ENCODE results near the gene P2RY6.

The P2RY6 gene

DNA sequence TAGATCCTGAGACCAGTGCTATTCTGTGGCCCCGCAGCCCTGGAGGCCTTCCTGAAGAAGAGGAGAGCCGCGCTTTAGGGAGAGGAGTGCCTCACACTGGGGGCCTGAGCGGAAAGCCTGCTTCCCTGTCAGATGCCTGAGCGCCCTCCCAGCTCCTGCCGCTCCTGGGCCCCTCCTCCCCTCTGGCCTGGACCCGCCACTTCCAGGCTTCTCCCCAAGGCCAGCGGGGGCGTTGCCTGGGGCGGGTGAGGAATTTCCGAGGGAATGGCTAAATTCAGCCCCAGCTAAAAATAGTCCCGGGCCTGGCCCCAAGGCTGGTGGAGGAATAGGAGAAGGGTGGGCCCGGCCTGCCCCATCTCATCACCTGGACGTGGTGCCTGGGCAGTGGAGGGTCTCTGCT is 51.3 kb downstream of the P2RY6 start:
- no peaks in the 10 kb centered on the region for H3K36me3 Mint-ChIP-seq
- H3K9me3 Mint-ChIP-seq: no peaks in the 10 kb centered on the region
- DNase-seq (ENCODE audit: low spot score in 2 of 2): no peak
- no peaks in the 10 kb centered on the region for H3K27me3 Mint-ChIP-seq
- peaks cover 14% of the 10 kb centered on the region for H3K4me1 Mint-ChIP-seq
- peak overlapping the region; percentile 64 for H3K27ac Mint-ChIP-seq
- no peak overlapping the region for H3K4me3 Mint-ChIP-seq
- no peak for ATAC-seq (ENCODE audit: low read depth)

DNA sequence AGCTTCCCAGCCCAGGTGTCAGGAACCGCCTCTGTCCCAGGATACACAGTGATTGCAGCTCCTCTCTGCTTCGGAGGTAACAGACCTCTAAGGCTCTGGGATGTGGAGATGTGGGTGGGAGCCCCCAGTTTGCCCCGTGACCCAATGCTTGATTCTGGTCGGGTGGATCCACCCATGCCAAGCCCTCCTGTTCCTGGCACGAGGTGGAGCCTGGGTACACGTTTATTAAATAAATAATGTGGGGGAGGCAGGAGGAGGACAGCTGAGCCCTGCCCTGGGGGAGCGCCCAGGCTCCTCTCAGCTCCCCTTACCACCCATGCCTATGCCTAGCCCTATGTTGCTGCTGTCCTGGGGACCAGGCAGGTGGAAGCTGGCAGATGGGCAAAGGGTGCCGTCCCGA is 52.0 kb downstream of the P2RY6 start:
- no peaks in the 10 kb centered on the region for H3K36me3 Mint-ChIP-seq
- DNase-seq (ENCODE audit: low spot score in 2 of 2) (no peak), ATAC-seq (ENCODE audit: low read depth) (no peak)
- peaks cover 14% of the 10 kb centered on the region for H3K4me1 Mint-ChIP-seq
- H3K27me3 Mint-ChIP-seq: no peaks in the 10 kb centered on the region
- no peaks in the 10 kb centered on the region for H3K9me3 Mint-ChIP-seq
- no peak overlapping the region for H3K4me3 Mint-ChIP-seq
- peak overlapping the region; percentile 64 for H3K27ac Mint-ChIP-seq

GRCh38 chr11:73324665-73325035 is 52.5 kb downstream of the P2RY6 start:
- no peak for ATAC-seq (ENCODE audit: low read depth)
- Mint-ChIP-seq H3K27me3 (no peaks in the 10 kb centered on the region), H3K36me3 (no peaks in the 10 kb centered on the region), H3K27ac (no peak overlapping the region), H3K4me3 (no peak overlapping the region), H3K9me3 (no peaks in the 10 kb centered on the region), H3K4me1 (peaks cover 14% of the 10 kb centered on the region)
- DNase-seq (ENCODE audit: low spot score in 2 of 2): no peak

GRCh38 chr11:73325036-73325981 is 53.2 kb downstream of the P2RY6 start:
- H3K9me3 Mint-ChIP-seq: no peaks in the 10 kb centered on the region
- H3K4me1 Mint-ChIP-seq: peaks cover 14% of the 10 kb centered on the region
- no peaks in the 10 kb centered on the region for H3K27me3 Mint-ChIP-seq
- DNase-seq (ENCODE audit: low spot score in 2 of 2) (no peak), ATAC-seq (ENCODE audit: low read depth) (no peak)
- peak overlapping the region; percentile 67 for H3K27ac Mint-ChIP-seq
- no peak overlapping the region for H3K4me3 Mint-ChIP-seq
- H3K36me3 Mint-ChIP-seq: no peaks in the 10 kb centered on the region

DNA sequence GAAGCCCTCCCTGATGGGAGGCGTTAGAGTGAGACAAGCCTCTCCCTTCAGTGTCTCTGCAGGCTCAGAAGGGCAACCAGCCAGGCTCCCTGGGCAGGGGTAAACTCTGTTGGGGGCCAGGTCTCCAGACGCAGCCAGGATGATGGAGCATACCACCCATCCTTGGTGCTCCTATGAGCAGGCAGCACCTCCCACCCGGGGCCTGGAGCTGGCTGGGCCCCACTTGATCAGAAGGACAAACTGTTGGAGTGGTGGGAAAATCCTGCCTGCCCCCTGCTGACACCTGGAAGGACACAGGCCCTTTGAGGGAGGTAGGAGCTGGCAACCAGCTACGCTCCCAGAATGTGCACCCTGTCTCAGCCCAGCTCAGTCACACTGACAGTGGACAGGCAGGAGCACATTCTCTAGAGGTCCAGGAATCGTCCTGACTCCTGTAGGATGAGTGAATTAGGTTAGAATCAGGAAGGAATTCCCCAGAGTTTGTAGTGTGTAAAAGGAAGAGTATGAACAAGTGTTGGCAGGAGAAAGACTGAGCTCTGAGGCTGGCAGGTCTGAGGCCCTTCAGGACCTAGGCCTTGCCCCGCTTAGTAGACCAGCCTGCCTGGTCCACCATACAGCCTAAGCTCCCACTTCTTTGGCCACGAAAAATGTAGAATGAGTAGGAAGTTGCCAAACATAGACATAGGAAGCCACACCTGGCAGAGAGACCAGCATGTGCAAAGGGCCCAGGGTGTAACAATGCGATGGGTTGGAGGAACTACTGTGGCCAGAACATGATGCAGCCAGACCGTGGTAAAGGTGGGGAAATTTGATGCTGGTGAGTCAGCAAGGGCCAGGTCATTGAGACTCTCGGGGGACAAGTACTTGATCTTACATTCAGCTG is 55.0 kb downstream of the P2RY6 start:
- Mint-ChIP-seq H3K9me3 (no peaks in the 10 kb centered on the region), H3K27ac (no peak overlapping the region), H3K4me1 (peaks cover 10% of the 10 kb centered on the region), H3K4me3 (no peak overlapping the region), H3K36me3 (no peaks in the 10 kb centered on the region), H3K27me3 (no peaks in the 10 kb centered on the region)
- DNase-seq (ENCODE audit: low spot score in 2 of 2) (no peak), ATAC-seq (ENCODE audit: low read depth) (peak; percentile 17)

- ATAC-seq (ENCODE audit: low read depth): no peak
- no peaks in the 10 kb centered on the region for H3K27me3 Mint-ChIP-seq
- H3K27ac Mint-ChIP-seq: no peak overlapping the region
- DNase-seq (ENCODE audit: low spot score in 2 of 2): no peak
- no peak overlapping the region for H3K4me3 Mint-ChIP-seq
- no peaks in the 10 kb centered on the region for H3K36me3 Mint-ChIP-seq
- H3K9me3 Mint-ChIP-seq: no peaks in the 10 kb centered on the region
- peaks cover 5% of the 10 kb centered on the region for H3K4me1 Mint-ChIP-seq
Observed at GRCh38 chr11:73327812-73328364, 55.8 kb downstream of the P2RY6 start.

GRCh38 chr11:73330569-73331093 is 58.5 kb downstream of the P2RY6 start:
- Mint-ChIP-seq H3K9me3 (no peaks in the 10 kb centered on the region), H3K36me3 (no peaks in the 10 kb centered on the region), H3K4me3 (no peak overlapping the region), H3K27me3 (no peaks in the 10 kb centered on the region), H3K4me1 (no peaks in the 10 kb centered on the region), H3K27ac (no peak overlapping the region)
- DNase-seq (ENCODE audit: low spot score in 2 of 2) (no peak), ATAC-seq (ENCODE audit: low read depth) (no peak)

DNA sequence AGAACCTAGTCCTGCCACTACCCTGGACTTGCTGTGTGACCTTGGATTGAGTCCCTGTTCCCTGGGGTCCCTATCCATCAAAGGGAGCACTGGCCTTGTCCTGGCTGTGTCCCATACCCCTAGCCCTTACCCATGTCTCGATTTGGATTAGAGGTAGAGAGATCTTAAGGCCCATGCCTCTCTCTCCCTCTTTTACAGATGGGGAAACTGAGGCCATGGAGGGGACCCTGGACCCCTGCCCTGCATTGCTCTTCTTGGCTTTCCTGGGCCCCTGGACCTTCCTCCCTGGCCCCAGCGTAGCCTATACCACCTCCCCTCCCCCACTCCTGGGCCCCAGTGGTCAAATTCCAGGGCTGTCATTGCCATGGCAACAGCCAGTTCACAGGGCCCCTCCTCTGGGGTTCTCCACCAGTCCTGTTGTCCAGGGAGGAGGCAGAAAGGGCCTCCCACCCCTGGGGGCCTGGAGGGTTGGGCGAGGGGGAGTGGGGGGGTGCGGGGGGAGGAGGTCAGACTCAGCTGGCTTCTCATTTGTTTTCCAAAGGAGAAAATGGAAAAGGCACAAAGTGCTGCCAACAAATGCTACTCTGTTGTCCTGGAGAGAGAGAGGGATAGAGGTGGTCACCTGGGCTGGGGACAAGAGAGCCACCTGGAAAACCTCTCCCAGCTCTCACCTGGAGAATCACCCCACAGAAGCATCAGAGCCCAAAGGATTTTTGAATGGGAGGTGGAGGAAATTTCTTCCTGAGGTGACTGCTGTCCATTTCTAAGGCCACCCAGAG is 59.2 kb downstream of the P2RY6 start:
- Mint-ChIP-seq H3K9me3 (no peaks in the 10 kb centered on the region), H3K4me1 (no peaks in the 10 kb centered on the region), H3K27ac (no peak overlapping the region), H3K27me3 (no peaks in the 10 kb centered on the region), H3K4me3 (no peak overlapping the region), H3K36me3 (no peaks in the 10 kb centered on the region)
- no peak for ATAC-seq (ENCODE audit: low read depth)
- no peak for DNase-seq (ENCODE audit: low spot score in 2 of 2)

- no peak for DNase-seq (ENCODE audit: low spot score in 2 of 2)
- Mint-ChIP-seq H3K9me3 (no peaks in the 10 kb centered on the region), H3K4me1 (no peaks in the 10 kb centered on the region), H3K36me3 (no peaks in the 10 kb centered on the region), H3K27ac (no peak overlapping the region), H3K4me3 (no peak overlapping the region), H3K27me3 (no peaks in the 10 kb centered on the region)
- ATAC-seq (ENCODE audit: low read depth): no peak
Observed at GRCh38 chr11:73333173-73333572, 61.0 kb downstream of the P2RY6 start.

DNA sequence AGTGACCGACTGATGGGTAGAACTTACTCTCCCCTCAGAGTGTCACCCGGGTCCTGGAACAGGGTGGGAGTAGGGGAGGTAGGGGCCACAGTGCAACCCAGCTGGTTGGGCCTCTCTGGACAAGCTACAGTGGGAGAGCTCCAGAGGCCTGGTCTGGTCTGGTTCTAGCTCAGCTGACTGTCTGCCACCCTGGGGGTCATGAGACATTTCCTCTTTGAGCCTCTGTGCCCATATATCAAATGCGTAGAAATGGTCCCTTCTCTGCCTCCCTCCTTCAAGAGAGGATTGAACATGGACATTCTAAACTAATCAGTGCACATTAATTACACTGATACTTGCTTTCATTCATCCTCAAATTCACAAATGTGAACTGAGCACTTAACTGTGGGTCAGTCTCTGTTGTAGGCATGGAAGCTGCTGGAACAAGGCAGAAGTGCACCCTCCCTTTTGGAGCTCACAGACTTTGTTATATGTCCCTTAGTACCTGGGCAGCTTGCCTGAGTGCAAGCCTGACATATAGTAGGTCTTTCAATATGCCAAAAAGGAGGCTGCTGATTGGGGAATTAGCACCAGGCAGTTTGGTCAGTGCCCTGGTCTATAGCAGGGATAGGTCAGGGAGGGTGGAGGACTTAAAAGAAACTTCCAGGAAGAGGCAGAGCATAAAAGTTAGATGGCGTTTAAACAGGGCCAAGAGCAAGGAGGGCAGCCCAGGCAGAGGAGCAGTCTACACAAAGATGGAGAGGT is 61.7 kb downstream of the P2RY6 start:
- H3K27me3 Mint-ChIP-seq: no peaks in the 10 kb centered on the region
- no peaks in the 10 kb centered on the region for H3K4me1 Mint-ChIP-seq
- H3K27ac Mint-ChIP-seq: no peak overlapping the region
- ATAC-seq (ENCODE audit: low read depth) (no peak), DNase-seq (ENCODE audit: low spot score in 2 of 2) (no peak)
- no peaks in the 10 kb centered on the region for H3K9me3 Mint-ChIP-seq
- no peaks in the 10 kb centered on the region for H3K36me3 Mint-ChIP-seq
- no peak overlapping the region for H3K4me3 Mint-ChIP-seq

- ATAC-seq (ENCODE audit: low read depth) (no peak), DNase-seq (ENCODE audit: low spot score in 2 of 2) (no peak)
- Mint-ChIP-seq H3K36me3 (no peaks in the 10 kb centered on the region), H3K27ac (no peak overlapping the region), H3K4me1 (no peaks in the 10 kb centered on the region), H3K9me3 (no peaks in the 10 kb centered on the region), H3K4me3 (no peak overlapping the region), H3K27me3 (no peaks in the 10 kb centered on the region)
Observed at GRCh38 chr11:73334384-73335203, 62.5 kb downstream of the P2RY6 start.

- H3K4me3 Mint-ChIP-seq: no peak overlapping the region
- peak; percentile 81 for ATAC-seq (ENCODE audit: low read depth)
Observed at GRCh38 chr11:73335204-73335923, 63.2 kb downstream of the P2RY6 start.

More at GRCh38 chr11:73335204-73335923, 63.2 kb downstream of the P2RY6 start:
- Mint-ChIP-seq H3K36me3 (no peaks in the 10 kb centered on the region), H3K9me3 (no peaks in the 10 kb centered on the region), H3K4me1 (no peaks in the 10 kb centered on the region), H3K27ac (no peak overlapping the region), H3K27me3 (no peaks in the 10 kb centered on the region)
- peak; percentile 81 to 82 for DNase-seq (ENCODE audit: low spot score in 2 of 2)
